Breast epithelium (tissue), 3 donors: ENCODE data around the gene GRK7.

Experiments
- POLR2AphosphoS5 ChIP-seq, 3 donors: sonication (generic); formaldehyde crosslinking; IDR thresholded peaks; one replicate each; pipeline ENCODE4 v1.6.1; 2017; ENCODE audit warnings: antibody characterized with exemption in 3 of 3
- TF ChIP-seq, protein P1 (sequence below), 3 donors: fragments of 450-650 bp; IDR thresholded peaks; one replicate each; pipeline ENCODE4 v1.5.1; 2016 to 2017; ENCODE audit warnings: antibody characterized with exemption in 3 of 3, mild to moderate bottlenecking in 3 of 3, moderate library complexity in 3 of 3

- TF ChIP-seq, protein P1, sequence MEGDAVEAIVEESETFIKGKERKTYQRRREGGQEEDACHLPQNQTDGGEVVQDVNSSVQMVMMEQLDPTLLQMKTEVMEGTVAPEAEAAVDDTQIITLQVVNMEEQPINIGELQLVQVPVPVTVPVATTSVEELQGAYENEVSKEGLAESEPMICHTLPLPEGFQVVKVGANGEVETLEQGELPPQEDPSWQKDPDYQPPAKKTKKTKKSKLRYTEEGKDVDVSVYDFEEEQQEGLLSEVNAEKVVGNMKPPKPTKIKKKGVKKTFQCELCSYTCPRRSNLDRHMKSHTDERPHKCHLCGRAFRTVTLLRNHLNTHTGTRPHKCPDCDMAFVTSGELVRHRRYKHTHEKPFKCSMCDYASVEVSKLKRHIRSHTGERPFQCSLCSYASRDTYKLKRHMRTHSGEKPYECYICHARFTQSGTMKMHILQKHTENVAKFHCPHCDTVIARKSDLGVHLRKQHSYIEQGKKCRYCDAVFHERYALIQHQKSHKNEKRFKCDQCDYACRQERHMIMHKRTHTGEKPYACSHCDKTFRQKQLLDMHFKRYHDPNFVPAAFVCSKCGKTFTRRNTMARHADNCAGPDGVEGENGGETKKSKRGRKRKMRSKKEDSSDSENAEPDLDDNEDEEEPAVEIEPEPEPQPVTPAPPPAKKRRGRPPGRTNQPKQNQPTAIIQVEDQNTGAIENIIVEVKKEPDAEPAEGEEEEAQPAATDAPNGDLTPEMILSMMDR (IDR thresholded peaks at IDR 0.05) = no peak
- no peak for TF ChIP-seq POLR2AphosphoS5 (IDR thresholded peaks at IDR 0.05)
Measured at GRCh38 chr3:141788149-141788548, 24.9 kb downstream of the GRK7 start.
